DOHH2 (cell line): Measurements from ENCODE around the gene KRTAP2-3.

Experiments used
- CTCF ChIP-seq: fragments of 200-600 bp; sonication (generic); IDR thresholded peaks from one replicate; pipeline ENCODE4 v1.5.1; 2014; ENCODE audit warnings: antibody characterized with exemption, mild to moderate bottlenecking, low read depth, low read length; ENCODE audit not compliant: poor library complexity, severe bottlenecking
- EZH2phosphoT487 ChIP-seq: fragments of 200-600 bp; sonication (generic); IDR thresholded peaks from 2 replicates; pipeline ENCODE4 v1.6.1; 2017; ENCODE audit warnings: borderline replicate concordance, mild to moderate bottlenecking, antibody characterized with exemption, low read length, moderate library complexity, mixed read lengths

GRCh38 chr17:41071606-41072360, 11.9 kb upstream of the KRTAP2-3 start:
- TF ChIP-seq CTCF: no peak
- no peak for TF ChIP-seq EZH2phosphoT487
